ENCODE results near the gene C5orf15. TPM values are rescaled to one million over a fixed set of nuclear protein-coding genes. Genes with fewer than 3 reads are reported as not detected.

C5orf15 gene
- total and polyA plus RNA-seq, 9 of the 15 experiments (the other 6 are each of a cell fraction or from before 2014, with no cell fraction given): 23.3 to 50.7 (median 35.5) TPM

- TF ChIP-seq PKNOX1 (IDR thresholded peaks at IDR 0.05): peak; percentile 95
- no peak for TF ChIP-seq TAF9B (IDR thresholded peaks at IDR 0.05; ENCODE audit: partially characterized antibody)
- peak; percentile 54 for TF ChIP-seq TBP (optimal IDR thresholded peaks at IDR 0.05; ENCODE audit: low read depth, low read length)
- TF ChIP-seq MCM5 (IDR thresholded peaks at IDR 0.05; ENCODE audit: low read depth): no peak
- TF ChIP-seq SPI1 (IDR thresholded peaks at IDR 0.05; ENCODE audit: borderline replicate concordance, low read depth, low read length): 0 out of 2 replicates have a peak, but pooled peaks have one; percentile 51
- TF ChIP-seq MCM2 (IDR thresholded peaks at IDR 0.05; ENCODE audit: low read depth): no peak
- no peak for TF ChIP-seq ZNF518B (CRISPR knock-in tag; IDR thresholded peaks at IDR 0.05)
- TF ChIP-seq HIVEP1 (CRISPR knock-in tag; IDR thresholded peaks at IDR 0.05): no peak
- TF ChIP-seq ZNF407 (IDR thresholded peaks at IDR 0.05; ENCODE audit: low read depth): no peak
- TF ChIP-seq JUN (IDR thresholded peaks at IDR 0.05; ENCODE audit: borderline replicate concordance, low read depth, low read length): 0 out of 2 replicates have a peak, but pooled peaks have one; percentile 11
- no peak for TF ChIP-seq JUN (CRISPR knock-in tag; IDR thresholded peaks at IDR 0.05; ENCODE audit: borderline replicate concordance)
- no peak for TF ChIP-seq SMAD4 (CRISPR knock-in tag; conservative IDR thresholded peaks at IDR 0.05)
- peak; percentile 72 for TF ChIP-seq CXXC5 (CRISPR knock-in tag; IDR thresholded peaks at IDR 0.05)
- no peak for TF ChIP-seq SNIP1 (IDR thresholded peaks at IDR 0.05; ENCODE audit: low read depth)
- TF ChIP-seq NFATC3 (IDR thresholded peaks at IDR 0.05): no peak
- TF ChIP-seq SOX6 (IDR thresholded peaks at IDR 0.05): peak; percentile 59; the same call in 1 of the 2 replicates
- no peak for TF ChIP-seq ZNF174 (CRISPR knock-in tag; IDR thresholded peaks at IDR 0.05)
These were observed 38.2 kb downstream of the C5orf15 start (continued) for GRCh38 chr5:133930061-133930812.

Measured in K562 (cell line).